Activated T-cell treated with anti-CD3 and anti-CD28 coated beads, Interleukin-2, amount 50 U/mL, for 1 hour (primary cell): ENCODE results near the gene SPATA2.
A peak's percentile ranks its signal among the peaks of the same experiment; 100 is the strongest.
"Not testable (repeated sequence)": the region's sequence is repeated elsewhere in the genome, so short reads cannot be mapped to it uniquely, and the experiment has no call there.

Experiments used
- DNase-seq: peaks from one replicate; pipeline ENCODE4 v3.0.0-alpha.2; 2020

Gene SPATA2

DNA sequence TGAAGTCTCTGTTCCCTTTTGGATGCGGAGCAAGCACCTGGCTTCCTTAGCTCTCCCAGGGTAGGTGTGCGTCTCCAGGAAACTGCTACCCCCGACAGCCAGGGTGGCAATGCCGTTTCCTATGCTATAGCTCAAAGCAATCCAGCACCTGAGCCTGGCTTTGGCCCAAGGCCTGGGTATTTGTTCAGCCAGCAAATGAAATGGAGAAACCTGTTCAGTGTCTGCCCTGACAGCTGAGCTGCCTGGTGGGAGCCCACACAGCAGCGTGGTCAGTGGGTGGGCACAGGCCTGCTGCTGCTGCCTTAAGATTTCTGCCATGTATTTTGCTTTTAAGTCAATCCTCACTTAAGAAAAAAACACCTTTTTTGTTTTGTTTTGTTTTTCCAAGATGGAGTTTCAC, 13.7 kb downstream of the SPATA2 start:
- no peak for DNase-seq

DNA sequence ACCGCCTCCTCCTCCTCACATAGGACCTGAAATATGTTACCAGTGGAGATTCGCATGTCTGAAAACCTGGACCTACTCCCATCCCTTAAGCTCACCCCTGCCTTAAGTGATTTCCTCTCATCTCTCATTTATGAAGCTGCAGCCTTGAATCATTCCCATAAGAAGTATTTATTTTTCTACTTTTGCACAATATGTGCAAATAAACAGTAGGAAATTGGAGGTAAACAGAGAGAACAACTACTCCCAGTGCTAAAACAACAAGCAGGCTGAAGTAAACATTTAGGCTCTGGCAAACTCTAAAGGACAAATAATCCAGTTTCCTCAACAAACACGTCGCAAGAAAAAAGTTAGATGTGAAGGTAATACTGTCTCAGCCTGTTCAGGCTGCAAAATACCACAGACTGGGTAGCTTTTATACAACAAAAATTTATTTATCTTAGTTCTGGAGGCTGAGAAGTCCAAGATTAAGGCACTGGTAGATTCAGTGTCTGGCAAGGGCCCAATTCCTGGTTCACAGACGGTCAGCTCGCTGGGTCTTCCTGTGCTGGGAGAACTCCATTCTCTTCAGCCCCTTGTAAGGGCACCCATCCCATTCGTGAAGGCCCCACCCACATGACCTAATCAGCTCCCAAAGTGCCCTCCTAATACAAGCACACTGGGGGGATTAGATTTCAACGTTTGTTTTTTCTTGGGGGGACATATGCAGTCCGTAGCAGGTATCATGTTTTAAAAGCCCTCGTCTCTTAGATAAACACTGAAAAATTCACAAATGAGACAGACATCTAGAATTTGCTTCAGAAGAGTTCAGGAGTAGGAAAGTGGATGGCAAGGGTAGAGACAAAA, 15.6 kb downstream of the SPATA2 start:
- DNase-seq: no peak

DNA sequence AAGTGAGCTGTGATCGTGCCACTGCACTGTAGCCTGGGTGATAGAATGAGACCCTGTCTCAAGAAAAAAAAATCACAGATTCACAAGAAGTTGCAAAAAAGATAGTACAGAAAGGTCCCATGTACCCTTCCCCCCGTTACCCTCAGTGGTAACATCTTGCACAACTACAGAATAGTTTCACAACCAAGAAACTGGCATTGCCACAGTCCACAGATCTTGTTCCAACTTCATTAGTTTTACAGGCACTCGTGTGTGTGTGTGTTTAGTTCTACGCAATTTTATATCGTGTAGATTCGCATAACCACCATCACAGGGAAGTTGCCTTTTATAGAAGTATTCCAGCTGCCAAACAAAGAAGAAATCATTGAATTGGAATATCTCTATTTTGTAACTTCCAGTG, 19.1 kb downstream of the SPATA2 start:
- no peak for DNase-seq

DNA sequence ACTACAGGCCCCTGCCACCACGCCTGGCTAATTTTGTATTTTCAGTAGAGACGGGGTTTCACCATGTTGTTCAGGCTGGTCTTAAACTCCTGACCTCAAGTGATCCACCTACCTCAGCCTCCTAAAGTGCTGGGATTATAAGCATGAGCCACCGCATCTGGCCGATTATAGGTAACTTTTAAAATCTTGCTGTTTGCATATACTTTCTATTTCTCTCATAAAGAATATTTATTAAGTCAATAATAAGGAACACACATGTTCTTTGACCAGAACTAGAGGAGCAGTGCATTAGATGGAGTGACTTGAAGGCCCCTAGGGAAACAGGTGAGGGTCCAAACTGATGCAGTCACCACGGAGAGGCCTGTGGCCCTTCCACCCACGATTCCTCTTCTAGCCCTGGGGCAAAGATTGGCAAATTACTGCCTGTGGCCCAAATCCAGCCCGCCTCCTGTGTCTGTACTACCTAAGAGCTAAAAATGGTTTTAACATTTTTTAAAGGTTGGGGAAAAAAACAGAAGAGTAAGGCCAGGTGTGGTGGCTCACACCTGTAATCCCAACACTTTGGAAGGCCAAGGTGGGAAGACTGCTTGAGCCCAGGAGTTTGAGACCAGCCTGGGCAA, 19.7 kb downstream of the SPATA2 start:
- not testable (repeated sequence) for DNase-seq

DNA sequence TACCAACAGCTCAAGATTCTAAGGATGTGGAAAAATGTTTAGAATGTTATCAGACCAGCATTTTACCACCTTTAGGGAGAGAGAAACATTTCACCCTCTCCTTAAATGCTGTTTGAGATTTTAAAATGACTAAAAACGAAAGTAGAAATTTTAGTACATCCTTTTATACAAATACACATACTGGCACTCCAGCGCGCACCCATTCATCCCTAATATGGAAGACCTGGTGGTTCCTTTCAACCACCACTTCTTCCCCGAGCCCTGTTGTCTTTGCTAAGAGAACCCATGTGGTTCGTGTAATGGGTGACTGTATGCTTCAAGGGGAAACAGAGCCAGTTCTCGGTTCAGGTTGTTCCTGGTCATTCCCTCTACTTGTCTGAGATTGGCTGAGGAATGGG, 21.3 kb downstream of the SPATA2 start:
- DNase-seq: no peak

DNA sequence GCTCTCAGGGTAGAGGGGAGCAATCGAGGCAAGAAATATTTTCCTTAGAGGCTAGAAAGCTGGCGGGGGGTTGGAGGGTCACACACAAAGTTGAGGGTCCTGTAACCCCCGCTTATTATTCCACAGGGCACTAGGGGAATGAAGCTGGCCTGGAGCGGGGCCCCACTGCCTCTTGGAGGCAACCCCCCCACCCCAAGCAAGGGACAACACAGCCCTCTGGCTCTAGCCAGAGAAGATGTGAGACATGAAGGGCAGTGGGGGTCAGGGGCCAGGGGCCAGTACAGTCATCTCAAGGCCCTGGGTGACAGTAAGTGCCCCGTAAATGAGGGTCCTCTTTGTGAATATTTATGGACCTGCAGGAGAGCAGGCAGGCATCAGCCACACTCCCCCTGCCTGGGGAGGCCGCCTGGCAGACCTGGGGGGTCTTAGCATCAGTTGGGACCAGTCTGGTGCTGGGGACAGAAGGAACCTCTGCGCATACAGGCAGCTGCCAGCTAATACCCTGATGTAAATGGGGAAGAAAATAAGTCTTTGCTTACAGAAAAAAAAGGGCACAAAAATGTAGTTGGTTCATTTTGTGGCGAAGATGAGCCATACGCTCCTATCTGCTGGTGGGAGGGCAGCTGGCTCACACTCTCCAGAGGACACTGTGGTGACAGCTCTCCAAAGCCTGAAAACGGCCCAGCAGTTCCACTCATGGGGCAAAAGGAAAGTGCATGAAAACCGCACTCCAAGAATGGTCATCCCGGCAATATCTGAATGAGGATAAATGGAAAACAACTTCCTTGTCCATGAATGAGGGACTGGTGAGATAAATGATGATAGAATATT, 21.9 kb downstream of the SPATA2 start:
- DNase-seq: no peak

DNA sequence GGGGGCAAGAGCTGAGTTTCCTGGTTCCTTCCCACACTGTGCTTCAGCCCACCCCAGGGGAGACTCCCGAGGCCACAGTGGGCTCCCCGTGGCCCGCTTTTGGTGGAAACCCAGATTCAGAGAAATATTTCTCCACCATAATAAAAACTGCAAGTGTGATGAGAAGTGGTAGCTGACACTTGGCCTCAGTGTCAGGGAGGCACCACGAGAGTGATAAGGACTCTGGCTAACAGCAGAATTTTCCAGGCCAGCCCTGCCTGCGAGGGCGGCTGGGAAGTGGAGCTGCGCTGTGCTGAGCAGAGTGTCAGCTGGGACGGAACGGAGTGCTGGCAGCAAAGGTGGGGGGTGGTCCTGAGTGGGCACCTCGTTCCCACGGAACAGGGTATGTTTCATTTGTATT, 22.5 kb downstream of the SPATA2 start:
- no peak for DNase-seq

DNA sequence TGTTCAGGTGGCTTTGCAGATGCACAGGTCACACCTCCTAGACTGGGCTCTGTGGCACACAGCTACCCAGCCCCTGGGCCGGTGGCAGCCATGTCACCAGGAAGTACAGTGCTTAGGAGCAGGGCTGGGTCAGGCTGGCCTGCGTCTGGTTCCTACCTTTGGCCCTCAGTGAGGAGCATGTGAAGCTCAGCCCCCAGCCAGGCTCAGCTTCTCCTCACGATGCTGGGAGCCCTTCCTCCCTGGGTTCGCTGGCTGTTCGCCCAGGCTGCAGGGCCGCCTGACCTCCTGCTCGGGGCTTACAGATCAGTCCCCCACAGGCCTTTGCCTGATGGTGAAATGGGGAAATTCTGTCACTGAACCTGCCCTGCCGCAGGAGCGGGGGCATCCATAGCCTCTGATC, 23.1 kb downstream of the SPATA2 start:
- no peak for DNase-seq

DNA sequence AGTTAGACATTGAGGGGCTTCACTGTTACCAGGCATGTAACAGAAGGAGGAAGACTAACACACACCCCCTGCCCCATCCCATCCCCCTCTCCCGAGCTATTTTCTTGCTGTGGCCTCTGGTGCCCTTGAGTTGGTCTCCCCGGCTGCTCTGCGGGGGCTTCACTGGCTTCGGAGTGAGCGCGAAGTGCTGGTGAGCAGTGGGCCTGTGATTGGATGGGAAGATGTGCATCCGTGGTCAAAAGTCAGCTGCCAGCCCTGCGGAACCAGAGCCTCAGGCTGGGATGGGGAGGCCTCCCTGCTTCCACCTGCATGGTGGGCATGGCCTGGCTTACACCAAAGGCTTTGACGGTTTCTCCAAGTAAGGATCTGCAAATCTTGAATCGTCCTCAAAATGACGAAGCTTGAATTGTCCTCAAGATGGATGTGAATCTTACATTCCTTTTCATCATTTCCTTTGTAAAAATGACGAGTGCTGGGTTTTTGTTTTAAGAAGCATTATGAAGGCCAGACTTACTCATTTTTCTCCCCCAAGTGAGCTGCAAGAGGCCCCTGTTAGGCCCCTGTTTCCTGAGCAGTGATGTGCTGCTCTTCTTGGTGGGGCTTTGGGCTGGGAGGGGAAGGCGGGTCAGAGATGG, 23.7 kb downstream of the SPATA2 start:
- DNase-seq: no peak

DNA sequence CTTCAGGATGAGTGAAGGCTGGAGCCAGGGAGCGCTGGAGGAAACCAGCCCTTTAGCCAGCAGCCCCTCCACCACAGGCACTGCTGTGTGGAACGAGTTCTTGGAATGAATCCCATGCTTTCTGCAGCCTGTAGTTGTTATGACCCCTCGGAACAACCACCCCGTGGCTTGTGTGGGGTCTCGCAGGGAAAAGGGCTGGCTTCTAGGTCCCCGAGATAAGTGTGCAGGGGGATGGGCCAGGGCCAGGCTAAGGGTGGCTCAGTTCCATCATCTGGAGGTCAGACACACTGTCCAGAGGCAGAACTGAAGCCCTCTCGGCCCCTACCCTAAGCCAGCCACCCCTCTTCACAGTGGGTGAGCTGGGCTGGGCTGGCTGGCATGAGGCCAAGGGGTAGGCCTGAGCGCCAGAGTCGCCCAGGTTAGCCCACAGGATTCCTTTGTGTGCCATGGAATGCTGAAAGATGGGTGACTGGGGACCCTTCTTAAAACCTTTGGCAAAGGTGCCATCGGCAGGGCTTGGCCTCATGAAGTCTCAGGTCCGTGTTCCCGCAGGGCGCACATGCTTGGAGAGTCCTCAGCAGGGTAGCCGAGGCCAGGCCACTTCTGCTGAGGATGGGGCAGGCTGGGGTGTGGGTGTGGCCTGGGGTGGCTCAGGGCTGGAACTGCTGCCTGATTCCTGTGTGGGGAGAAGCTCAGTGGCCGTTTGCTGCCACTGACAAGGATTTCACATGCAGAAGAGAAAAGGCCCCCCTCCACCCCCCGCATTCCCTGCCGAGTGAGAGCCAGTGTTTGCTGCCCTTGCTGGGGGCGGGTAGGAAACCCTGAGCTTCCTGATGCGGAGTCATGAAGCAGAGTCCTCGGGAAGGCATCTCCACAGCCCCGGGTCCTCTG, 24.6 kb downstream of the SPATA2 start:
- no peak for DNase-seq

DNA sequence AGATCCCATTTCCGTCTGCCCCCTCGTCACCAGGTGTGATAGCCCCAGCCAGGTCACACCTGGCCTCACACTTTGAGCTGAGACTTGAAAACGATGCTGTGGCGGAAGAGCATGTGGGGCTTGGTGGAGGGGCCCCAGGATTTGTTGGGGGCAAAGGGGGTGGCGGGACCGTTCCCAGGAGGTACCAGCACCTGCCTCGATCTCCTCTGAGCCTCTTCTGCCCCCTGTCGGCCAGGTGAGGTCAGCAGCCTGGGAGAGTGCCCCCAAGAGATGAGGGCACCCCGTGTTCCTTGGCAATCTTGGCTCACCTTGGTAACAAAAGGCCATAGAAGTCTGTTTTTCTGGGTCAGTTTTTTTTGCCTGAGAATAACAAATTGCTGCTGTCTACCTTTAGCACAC, 25.4 kb downstream of the SPATA2 start:
- DNase-seq: no peak

DNA sequence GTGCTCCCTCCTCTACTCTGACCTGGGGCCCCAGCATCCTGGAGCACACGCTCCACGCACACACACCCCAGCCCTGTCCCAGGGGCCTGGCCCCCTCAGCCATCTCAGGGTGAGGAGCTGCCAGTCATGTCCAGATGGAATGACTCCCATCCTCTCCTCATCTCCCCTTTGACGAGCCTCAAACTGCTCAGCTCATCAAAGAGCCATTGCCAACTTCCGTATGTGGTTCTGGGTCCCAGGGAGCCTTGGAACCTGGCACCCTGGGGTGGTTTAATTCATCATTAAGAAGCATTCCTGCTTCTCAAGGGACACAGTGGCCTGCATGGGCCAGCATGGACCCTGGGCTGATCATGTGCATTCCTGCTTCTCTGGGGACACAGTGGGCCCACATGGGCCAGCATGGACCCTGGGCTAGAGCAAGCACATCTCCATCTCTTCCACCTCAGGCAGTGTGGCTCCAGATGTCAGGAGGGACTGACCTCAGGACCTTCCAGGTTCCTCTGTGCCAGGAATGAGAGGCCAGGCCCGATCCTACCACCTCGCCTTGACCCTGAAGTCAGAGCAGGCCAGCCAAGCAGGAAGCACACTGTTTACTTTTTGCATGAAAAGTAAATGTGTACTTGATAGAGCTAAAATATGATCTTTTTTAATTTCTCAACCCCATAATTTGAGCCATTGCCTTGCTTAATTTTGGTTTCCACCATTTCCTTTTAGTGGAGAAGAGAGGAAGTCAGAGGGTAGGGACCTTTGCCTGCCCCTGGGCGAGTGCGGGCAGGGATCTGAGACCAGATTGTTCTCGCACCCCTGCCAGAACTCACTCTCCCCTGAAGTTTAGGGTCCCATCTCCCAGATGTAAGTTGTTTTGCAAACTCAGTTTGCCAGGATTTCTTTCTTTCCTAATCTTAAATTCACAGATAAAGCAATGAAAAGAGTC, 26.1 kb downstream of the SPATA2 start:
- no peak for DNase-seq

DNA sequence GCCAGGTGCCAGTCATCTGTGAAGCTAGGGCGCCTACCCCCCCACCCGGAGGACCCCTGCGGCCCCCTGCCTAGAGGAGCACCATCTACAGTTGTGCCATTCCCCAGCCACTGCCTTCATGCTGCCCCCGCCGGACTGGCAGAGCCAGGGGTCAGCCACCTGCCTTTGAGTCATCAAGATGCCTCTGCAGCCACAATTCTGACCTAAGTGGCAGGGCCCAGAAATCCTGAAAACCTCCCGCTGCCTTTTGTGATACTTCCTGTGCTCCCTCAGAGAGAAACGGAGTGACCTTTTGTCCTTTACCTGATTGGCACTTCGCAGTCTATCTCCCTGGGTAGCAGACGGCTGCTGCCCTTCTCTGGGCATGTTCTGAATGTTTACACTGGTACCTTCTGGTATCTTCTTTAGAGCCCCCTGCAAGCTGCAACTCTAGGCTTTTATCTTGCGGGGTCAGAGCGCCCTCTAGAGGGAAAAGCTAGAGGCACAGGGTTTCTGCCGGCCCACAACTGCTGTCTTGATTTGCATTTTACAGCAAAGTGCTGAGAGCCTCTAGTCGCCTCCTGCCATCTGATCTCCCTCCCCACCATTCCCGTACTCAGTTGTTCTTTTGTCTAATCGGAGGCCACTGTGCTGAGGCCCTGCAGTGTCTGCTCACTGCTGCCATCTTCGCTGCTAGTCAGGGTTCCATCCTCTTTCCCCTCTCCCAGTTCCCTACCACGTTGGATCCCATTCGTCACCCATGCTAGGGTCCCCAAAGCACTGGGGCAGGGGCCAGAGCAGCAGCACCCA, 26.9 kb downstream of the SPATA2 start:
- peak; percentile 64 for DNase-seq

DNA sequence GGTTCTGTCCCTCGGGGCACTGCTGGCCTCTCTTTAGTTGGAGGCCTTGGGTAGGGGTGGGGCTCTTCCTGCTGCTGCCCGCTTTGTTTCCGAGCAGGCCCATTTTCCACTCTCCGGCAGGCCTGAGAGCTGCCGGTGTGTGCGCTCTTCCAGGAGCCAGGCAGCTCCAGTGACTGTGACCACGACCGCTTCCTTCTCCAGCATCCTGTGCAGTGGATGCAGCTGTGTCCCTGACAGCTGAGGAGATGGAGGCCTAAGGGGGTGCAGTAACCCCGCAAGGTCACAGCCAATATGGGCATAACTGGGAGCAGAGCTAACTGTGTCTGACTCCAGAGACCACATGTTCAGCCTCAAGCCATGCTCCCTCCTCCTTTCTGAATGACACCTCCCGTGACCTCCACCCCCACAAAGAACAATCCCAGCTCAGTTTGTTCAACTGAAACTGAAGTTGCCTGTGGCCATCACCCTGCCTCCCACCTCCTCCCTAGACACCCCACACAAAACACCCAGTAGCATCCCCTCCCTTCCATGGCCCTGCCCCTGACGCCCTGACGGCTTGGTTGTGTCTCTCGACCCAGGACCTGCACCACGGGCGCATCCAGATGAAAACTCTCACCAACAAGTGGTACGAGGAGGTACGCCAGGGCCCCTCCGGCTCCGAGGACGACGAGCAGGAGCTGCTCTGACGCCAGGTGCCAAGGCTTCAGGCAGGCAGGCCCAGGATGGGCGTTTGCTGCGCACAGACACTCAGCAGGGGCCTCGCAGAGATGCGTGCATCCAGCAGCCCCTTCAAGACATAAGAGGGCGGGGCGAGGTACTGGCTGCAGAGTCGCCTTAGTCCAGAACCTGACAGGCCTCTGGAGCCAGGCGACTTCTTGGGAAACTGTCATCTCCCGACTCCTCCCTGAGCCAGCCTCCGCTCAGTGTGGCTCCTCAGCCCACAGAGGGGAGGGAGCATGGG, 27.8 kb downstream of the SPATA2 start:
- no peak for DNase-seq

DNA sequence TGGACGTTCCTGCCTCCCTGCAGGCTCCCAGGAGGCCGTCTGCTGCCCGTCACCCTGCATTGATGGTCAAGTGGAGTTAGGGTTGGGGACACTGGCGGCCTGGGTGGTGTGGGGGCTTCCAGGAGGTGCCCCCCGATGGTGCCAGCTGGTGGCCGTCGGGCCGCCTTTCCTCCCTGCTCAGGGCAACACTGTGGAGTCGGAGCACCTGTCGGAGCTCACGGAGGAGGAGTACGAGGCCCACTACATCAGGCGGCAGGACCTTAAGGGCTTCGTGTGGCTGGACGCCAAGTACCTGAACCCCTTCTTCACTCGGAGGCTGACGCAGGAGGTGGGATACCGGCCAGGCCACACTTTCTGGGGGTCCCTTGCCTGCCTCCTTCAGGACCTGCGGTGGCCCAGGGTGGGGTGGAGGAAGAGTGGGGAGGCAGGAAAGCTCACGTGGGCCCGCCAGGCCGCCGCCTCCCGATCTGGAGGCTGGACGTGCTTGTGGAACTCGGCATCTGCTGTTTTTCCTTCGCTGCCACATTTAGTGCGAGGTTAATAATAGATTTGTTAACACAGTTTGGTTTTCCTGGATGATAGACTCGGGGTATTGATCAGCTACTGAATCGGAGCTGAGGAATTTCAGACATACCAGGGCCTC, 28.6 kb downstream of the SPATA2 start:
- DNase-seq: no peak

DNA sequence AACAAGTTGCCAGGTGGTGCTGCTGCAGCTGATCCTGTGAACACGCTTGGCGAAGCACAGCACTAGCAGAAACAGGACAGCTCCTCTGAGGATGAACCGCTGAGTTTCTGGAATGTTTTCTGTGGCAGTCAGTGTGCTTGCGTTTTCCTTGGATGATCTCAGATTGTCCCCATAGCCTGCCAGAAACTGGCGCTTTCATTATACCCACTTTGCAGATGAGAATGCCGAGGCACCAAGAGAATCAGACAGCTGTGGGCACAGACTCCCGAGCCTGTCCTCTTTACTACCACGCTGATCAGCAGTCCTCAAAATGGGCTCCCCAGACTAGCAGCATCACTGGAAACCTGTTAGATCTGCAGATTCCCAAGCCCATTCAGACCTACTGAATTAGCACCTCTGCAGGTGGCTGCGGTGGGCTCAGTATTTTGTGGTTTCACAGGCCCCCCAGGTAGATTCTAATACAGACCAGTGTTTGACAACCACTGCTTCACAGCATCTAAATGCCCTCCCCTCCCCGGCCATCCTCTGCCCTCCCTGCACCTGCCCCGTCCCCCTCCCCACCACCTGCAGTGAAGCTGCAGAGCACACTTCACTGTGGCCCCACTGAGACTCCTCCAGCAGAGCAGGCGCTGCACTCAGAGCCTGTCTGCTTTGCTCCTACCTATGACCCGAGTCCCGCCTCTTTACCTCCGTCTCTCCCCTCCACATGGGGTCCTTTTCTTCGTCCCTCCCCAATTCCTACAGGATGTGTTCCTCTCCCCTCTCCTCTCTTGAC, 29.6 kb downstream of the SPATA2 start:
- DNase-seq: no peak

DNA sequence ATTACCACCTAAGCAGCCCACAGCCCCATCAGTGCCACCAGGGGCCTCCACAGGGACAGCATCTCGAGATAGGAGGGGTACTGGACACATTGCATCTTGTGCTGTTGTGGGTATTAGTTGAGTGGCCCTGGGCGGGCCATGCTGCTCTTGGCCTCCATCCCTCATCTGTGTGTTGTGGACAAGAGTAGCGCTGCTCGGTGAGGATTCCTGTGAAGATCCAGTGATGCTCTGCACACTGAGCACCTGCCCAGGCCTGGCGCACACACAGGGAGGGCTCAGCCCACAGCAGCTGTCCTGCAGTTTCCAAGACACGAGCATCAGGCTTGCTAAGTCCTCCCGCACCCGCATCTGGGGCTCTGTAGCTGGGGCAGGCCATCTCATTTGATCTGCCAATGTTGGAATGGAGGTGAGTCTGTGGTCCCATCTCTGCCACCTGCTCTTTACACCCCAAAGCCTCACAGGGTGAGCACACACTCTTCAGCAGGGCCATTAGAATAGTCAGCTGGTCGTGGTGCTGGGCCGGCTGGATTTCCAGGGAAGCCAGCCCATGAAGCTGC, 32.0 kb downstream of the SPATA2 start:
- no peak for DNase-seq
